ENCODE measurements around the gene IL24.

DNA sequence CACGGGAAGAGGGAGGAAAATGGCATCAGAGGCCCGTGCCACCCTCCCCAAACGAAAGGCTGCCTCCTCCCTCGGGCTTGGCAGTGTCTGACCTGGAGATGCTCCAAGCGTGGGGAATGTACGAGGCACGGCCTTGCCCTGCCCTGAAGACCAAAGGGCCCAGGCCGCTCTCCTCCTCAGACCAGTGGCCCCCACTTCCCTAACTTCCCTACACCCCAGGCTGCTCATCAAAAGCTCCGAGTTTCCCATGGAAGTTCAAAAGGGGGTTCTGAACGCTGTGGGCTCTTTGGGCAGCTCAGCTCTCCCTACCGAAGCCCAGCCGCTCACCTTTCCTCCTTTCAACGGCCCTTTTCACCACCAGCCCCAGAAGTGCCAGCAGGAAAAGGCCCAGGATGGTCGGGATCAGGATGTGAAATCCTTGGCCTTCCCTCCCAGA lies 12.7 kb downstream of the IL24 start:
- TF ChIP-seq, protein P1, sequence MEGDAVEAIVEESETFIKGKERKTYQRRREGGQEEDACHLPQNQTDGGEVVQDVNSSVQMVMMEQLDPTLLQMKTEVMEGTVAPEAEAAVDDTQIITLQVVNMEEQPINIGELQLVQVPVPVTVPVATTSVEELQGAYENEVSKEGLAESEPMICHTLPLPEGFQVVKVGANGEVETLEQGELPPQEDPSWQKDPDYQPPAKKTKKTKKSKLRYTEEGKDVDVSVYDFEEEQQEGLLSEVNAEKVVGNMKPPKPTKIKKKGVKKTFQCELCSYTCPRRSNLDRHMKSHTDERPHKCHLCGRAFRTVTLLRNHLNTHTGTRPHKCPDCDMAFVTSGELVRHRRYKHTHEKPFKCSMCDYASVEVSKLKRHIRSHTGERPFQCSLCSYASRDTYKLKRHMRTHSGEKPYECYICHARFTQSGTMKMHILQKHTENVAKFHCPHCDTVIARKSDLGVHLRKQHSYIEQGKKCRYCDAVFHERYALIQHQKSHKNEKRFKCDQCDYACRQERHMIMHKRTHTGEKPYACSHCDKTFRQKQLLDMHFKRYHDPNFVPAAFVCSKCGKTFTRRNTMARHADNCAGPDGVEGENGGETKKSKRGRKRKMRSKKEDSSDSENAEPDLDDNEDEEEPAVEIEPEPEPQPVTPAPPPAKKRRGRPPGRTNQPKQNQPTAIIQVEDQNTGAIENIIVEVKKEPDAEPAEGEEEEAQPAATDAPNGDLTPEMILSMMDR (IDR thresholded peaks at IDR 0.05), result no peak
- TF ChIP-seq POLR2A (IDR thresholded peaks at IDR 0.05), result no peak

All from testis (tissue), 2 donors.